ENCODE measurements around the gene SUN2.

GRCh38 chr22:38731703-38732161 is 24.1 kb downstream of the SUN2 start:
- TF ChIP-seq ATF2 (CRISPR knock-in tag; IDR thresholded peaks at IDR 0.05) (no peak), POLR2AphosphoS5 (IDR thresholded peaks at IDR 0.05; ENCODE audit: control insufficient read depth, insufficient read depth, low read depth, low read length) (no peak), ZBTB40 (IDR thresholded peaks at IDR 0.05) (no peak), ZBTB40 (CRISPR knock-in tag; IDR thresholded peaks at IDR 0.05) (no peak), TCF15 (CRISPR knock-in tag; IDR thresholded peaks at IDR 0.05) (no peak), MYNN (IDR thresholded peaks at IDR 0.05) (no peak), MYNN (CRISPR knock-in tag; IDR thresholded peaks at IDR 0.05) (no peak), MGA (IDR thresholded peaks at IDR 0.05) (no peak), GTF2F1 (IDR thresholded peaks at IDR 0.05; ENCODE audit: low read depth, low read length) (no peak), SMC3 (conservative IDR thresholded peaks at IDR 0.05; ENCODE audit: insufficient read depth, low read depth, low read length) (no peak), CHD2 (IDR thresholded peaks at IDR 0.05; ENCODE audit: low read depth, low read length) (no peak), TCFL5 (CRISPR knock-in tag; conservative IDR thresholded peaks at IDR 0.05) (no peak), C11orf30 (IDR thresholded peaks at IDR 0.05; ENCODE audit: low read depth) (no peak), RFX5 (IDR thresholded peaks at IDR 0.05; ENCODE audit: low read depth, low read length) (no peak)
